ENCODE measurements around the gene KDM4C. TPM values are rescaled to one million over a fixed set of nuclear protein-coding genes. Genes with fewer than 3 reads are reported as not detected.

The KDM4C gene
- total and polyA plus RNA-seq, 2 of the 8 experiments (the other 6 are each of a cell fraction or from before 2014, with no cell fraction given) = 13.0 to 26.1 TPM

DNA sequence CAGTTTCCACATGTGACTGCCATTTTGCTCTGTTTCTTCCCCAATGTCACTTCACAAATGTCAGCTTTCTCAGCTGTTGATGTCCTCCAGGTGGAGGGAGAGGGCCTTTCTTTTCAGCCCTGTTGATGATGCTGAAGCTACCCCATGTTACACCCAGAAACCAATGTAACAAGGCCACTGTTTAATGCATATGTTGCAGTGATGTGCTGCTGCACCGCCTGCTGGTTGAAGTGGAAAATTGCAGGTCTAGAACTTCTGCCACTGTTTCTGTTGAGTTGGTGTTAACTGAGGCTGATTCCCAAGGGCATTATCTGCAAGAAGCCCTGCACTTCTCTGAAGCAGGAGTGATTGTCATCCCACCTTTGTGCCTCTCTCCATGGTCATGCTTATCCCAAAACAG is 428.4 kb downstream of the KDM4C start (continued):
- TF ChIP-seq, protein P1, sequence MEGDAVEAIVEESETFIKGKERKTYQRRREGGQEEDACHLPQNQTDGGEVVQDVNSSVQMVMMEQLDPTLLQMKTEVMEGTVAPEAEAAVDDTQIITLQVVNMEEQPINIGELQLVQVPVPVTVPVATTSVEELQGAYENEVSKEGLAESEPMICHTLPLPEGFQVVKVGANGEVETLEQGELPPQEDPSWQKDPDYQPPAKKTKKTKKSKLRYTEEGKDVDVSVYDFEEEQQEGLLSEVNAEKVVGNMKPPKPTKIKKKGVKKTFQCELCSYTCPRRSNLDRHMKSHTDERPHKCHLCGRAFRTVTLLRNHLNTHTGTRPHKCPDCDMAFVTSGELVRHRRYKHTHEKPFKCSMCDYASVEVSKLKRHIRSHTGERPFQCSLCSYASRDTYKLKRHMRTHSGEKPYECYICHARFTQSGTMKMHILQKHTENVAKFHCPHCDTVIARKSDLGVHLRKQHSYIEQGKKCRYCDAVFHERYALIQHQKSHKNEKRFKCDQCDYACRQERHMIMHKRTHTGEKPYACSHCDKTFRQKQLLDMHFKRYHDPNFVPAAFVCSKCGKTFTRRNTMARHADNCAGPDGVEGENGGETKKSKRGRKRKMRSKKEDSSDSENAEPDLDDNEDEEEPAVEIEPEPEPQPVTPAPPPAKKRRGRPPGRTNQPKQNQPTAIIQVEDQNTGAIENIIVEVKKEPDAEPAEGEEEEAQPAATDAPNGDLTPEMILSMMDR (IDR thresholded peaks at IDR 0.05; ENCODE audit: control extremely low read depth in 1 of 3, insufficient read depth in 1 of 3, low read depth in 1 of 3, low read length in 3 of 3) = peak; percentile 50 to 89 (median 81)
- no peak for TF ChIP-seq MAFK (IDR thresholded peaks at IDR 0.05; ENCODE audit: low read depth, low read length)

Measured in H1 (cell line).